Epidermal melanocyte (primary cell): ENCODE results near the gene CHST8.
"Not testable (repeated sequence)": the region's sequence is repeated elsewhere in the genome, so short reads cannot be mapped to it uniquely, and the experiment has no call there.

Source experiments
- DNase-seq: peaks from one replicate; pipeline ENCODE4 v3.0.0; 2011; ENCODE audit warnings: low spot score; ENCODE audit not compliant: insufficient read length

The CHST8 gene

GRCh38 chr19:33689138-33689746, 67.5 kb downstream of the CHST8 start:
- no peak for DNase-seq

- no peak for DNase-seq
These were observed 68.1 kb downstream of the CHST8 start for GRCh38 chr19:33689868-33690267.

GRCh38 chr19:33690378-33691029, 68.8 kb downstream of the CHST8 start:
- DNase-seq: no peak

GRCh38 chr19:33691030-33691427, 69.3 kb downstream of the CHST8 start:
- DNase-seq: no peak

GRCh38 chr19:33691736-33692135, 70.0 kb downstream of the CHST8 start:
- DNase-seq: no peak

GRCh38 chr19:33693678-33694077, 71.9 kb downstream of the CHST8 start:
- DNase-seq: no peak

- DNase-seq: not testable (repeated sequence)
These were observed 73.8 kb downstream of the CHST8 start for GRCh38 chr19:33695547-33695946.

- DNase-seq: no peak
These were observed 76.0 kb downstream of the CHST8 start for GRCh38 chr19:33697766-33698165.

GRCh38 chr19:33698576-33699435, 77.1 kb downstream of the CHST8 start:
- no peak for DNase-seq

GRCh38 chr19:33699754-33700407, 78.1 kb downstream of the CHST8 start:
- DNase-seq: no peak

GRCh38 chr19:33700408-33701013, 78.8 kb downstream of the CHST8 start:
- DNase-seq: no peak

- DNase-seq: no peak
These were observed 79.8 kb downstream of the CHST8 start for GRCh38 chr19:33701565-33701964.

GRCh38 chr19:33702606-33703437, 81.1 kb downstream of the CHST8 start:
- no peak for DNase-seq

GRCh38 chr19:33703438-33703750, 81.6 kb downstream of the CHST8 start:
- DNase-seq: no peak

GRCh38 chr19:33703821-33704220, 82.1 kb downstream of the CHST8 start:
- DNase-seq: no peak

- DNase-seq: no peak
These were observed 82.5 kb downstream of the CHST8 start for GRCh38 chr19:33704271-33704670.

- no peak for DNase-seq
These were observed 83.5 kb downstream of the CHST8 start for GRCh38 chr19:33705090-33705847.

GRCh38 chr19:33705860-33706259, 84.1 kb downstream of the CHST8 start:
- DNase-seq: no peak

- DNase-seq: no peak
These were observed 84.9 kb downstream of the CHST8 start for GRCh38 chr19:33706631-33707030.

GRCh38 chr19:33712268-33712667, 90.5 kb downstream of the CHST8 start:
- DNase-seq: no peak
